ENCODE results near the gene NUDT16L1. TPM values are rescaled to one million over a fixed set of nuclear protein-coding genes. Genes with fewer than 3 reads are reported as not detected.

Gene NUDT16L1
- total RNA-seq, 1 donor from 2014 or later: 36.1 TPM

DNA sequence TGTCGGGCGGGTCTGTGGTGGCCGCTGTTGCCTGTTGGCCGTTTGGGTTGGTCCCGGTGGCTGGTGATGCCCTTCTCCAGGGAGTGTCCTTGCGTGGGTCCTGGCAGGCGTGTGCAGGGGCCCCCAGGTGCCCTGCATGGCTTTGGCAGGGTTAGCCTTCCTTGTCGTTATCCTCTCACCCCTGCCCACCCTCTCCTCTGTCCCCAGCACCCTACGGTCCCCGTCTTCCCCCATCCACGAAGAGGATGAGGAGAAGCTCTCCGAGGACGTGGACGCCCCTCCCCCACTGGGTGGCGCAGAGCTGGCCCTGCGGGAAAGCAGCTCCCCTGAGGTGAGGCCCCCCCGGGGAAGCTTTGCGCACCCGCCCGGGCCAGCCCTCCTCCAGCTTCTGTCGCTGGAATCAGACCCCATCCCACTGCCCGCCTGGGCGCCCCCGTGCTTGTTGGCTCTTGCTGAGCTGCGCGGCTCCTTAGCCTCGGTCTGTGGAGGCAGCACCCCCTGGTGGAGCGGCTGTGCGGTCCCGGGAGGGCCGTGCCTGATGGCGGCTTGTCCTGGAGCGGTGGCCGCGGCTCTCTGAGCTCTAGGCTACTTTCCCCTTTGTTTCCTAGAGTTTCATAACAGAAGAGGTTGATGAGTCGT lies 10.6 kb upstream of the NUDT16L1 start:
- intact Hi-C loops (cut with micrococcal nuclease): no loop called here
- peaks cover 20% of the 10 kb centered on the region for H3K36me3 Mint-ChIP-seq (ENCODE audit: low read depth)

DNA sequence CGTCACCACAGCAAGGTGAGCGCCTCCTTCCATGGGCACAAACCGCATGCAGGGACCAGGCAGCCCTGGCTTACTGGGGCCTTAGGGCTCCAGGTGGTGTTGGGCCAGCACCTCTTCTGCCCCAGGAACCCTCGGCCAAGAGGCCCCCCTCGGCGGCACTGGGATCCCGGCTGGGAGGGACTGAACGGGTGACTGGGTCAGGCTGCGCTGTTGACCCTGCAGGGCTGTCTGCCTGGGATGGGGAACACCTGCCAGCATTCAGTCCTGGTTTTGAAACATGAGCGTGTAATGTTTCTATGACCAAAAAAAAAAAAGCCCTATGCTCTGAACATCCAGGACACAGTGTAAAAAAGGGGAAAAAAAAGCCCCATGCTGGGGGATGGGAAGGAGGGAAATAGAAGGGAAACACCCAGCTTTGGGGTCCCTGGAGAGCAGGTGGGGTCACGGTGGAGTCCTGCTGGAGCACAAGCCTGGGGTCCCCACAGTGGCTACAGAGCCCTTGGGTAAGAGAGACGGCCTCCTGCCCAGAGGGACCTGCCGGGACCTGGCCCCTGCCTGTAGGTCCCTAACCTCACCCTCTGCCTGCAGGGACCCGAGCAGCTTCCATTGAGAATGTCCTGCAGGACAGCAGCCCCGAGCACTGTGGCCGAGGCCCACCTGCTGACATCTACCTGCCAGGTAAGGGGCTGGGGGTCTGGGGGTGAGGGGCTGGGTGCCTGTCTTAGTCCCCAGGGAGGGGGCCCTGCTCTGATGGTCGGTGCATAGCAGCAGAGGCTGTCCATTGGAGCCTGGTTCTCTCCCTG lies 9.9 kb upstream of the NUDT16L1 start:
- peaks cover under 1% of the 10 kb centered on the region for H3K4me1 Mint-ChIP-seq
- H3K36me3 Mint-ChIP-seq (ENCODE audit: low read depth): peaks cover 15% of the 10 kb centered on the region
- H3K27me3 Mint-ChIP-seq: no peaks in the 10 kb centered on the region
- peak overlapping the region; percentile 4 for H3K27ac Mint-ChIP-seq
- DNase-seq: no peak
- no peaks in the 10 kb centered on the region for H3K9me3 Mint-ChIP-seq
- intact Hi-C loops (cut with micrococcal nuclease): no loop called here
- H3K4me3 Mint-ChIP-seq: no peak overlapping the region

More for the DNA sequence above, 10.6 kb upstream of the NUDT16L1 start:
- H3K4me1 Mint-ChIP-seq: peaks cover 7% of the 10 kb centered on the region
- H3K27me3 Mint-ChIP-seq: no peaks in the 10 kb centered on the region
- DNase-seq: peak; percentile 79
- H3K9me3 Mint-ChIP-seq: no peaks in the 10 kb centered on the region
- no peak overlapping the region for H3K4me3 Mint-ChIP-seq
- H3K27ac Mint-ChIP-seq: peak overlapping the region; percentile 4

DNA sequence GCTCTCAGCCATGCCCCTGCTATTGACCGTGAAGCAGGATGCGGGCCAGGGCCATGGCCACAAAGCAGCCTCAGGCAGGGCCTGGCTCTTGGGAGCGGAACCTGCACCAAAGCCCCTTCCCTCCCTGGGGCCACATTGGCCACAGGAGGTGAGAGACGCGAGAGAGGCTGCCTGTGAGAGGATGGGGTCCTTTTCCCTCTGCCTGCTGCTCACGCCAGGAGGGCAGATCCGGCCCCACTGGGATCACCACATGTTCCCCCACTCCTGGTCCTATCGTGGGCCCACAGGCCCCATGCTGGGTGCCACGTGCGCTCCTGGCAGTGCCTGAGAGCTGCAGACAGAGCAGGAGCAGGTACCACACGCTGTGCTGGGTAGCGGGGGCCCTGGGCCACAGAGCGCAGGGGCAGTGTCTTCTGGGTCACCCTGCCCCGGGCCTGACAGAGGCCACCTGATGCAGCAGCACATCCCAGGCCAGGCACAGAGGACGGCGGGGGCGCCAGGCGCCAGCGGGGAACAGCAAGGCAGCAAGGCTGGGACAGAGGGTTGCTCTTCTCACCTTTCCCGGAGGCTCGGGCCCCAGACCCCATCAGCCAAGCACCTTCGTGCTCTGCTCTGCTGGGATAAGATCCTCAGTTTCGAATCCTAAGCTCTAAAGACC lies 9.2 kb upstream of the NUDT16L1 start:
- Mint-ChIP-seq H3K4me3 (no peak overlapping the region), H3K27me3 (no peaks in the 10 kb centered on the region), H3K27ac (no peak overlapping the region), H3K4me1 (no peaks in the 10 kb centered on the region), H3K36me3 (ENCODE audit: low read depth) (peaks cover 15% of the 10 kb centered on the region), H3K9me3 (no peaks in the 10 kb centered on the region)
- intact Hi-C loops (cut with micrococcal nuclease): no loop called here
- no peak for DNase-seq

DNA sequence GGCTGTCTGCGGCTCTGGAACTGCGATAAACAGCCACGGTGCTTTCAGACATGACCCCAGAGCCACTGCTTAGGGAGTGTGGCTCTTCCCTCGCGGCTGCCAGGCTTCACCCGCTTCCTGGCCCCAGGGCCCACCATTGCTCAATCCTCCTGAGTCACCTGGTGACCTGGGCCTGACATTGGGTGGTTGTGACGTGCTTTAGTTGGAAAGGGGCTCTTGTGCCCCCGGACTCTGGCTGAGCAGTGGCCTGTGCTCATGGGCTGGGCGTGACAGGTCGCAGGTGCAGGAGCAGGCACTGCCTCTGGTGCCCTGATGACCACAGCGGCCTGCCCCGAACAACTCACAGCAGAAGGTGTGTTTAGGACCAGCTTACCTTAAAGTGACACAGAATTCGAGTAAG lies 8.6 kb upstream of the NUDT16L1 start:
- no peaks in the 10 kb centered on the region for H3K27me3 Mint-ChIP-seq
- no peak overlapping the region for H3K27ac Mint-ChIP-seq
- intact Hi-C loops (cut with micrococcal nuclease): no loop called here
- H3K36me3 Mint-ChIP-seq (ENCODE audit: low read depth): peaks cover 15% of the 10 kb centered on the region
- no peaks in the 10 kb centered on the region for H3K9me3 Mint-ChIP-seq
- no peak overlapping the region for H3K4me3 Mint-ChIP-seq
- H3K4me1 Mint-ChIP-seq: no peaks in the 10 kb centered on the region
- no peak for DNase-seq

DNA sequence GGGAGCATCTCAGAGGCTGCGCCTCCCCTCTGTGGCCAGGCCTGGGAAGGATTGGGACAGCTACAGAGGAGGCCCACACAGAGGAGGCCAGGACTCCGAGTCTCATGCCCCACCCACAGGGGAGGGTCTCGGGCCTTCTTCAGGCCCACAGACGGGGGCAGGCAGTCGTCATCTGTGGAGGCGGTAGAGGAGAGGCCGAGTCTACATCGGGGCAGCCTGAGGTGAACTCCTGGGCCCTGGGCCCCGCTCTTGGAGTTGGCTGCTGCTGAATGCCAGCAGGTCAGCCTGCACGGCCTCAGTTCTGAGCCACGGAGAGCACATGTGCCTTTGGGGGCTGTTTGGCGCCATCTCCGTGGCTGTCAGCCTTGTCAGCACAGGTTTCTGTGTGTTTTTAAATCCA lies 8.1 kb upstream of the NUDT16L1 start:
- Mint-ChIP-seq H3K36me3 (ENCODE audit: low read depth) (peaks cover 14% of the 10 kb centered on the region), H3K9me3 (no peaks in the 10 kb centered on the region), H3K4me3 (no peak overlapping the region), H3K27ac (no peak overlapping the region), H3K4me1 (no peaks in the 10 kb centered on the region), H3K27me3 (no peaks in the 10 kb centered on the region)
- intact Hi-C loops (cut with micrococcal nuclease): no loop called here
- DNase-seq: no peak

DNA sequence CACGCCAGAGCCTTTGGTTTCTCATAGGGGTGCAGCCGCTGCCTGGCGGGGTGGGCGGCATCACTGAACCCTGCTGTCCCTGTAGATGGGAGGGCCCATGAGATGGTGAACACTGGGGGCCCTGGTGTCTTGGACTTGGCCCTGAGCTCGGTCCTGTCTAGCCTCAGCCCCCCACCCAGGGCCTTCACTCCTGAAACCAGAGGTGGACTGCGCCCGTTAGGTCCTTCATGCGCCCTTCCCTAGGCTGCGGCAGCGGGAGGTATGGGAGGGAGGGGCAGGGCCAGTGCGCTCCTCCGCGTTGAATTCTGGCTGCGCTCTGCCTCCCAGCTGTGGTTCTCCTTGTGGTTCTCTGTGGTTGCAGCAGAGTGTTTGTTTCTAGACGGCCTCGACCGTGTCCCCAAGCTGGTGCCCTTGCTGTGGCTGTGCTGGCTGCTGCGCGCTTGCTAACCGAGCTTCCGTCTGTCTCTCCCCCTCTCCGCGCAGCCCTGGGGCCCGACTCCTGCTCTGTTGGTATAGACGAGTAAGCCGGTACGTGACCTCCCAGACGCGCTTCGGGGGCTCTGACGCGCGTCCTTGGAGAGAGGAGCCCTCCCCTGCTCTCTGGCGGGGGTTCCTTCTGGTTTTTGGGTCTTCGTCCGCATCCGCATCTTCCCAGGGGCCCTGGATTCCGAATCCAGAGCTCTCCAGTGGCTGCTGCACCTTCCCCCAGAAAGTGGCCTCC lies 7.4 kb upstream of the NUDT16L1 start:
- intact Hi-C loops (cut with micrococcal nuclease): no loop called here
- Mint-ChIP-seq H3K4me3 (no peak overlapping the region), H3K4me1 (no peaks in the 10 kb centered on the region), H3K27me3 (no peaks in the 10 kb centered on the region), H3K9me3 (no peaks in the 10 kb centered on the region), H3K36me3 (ENCODE audit: low read depth) (peaks cover 16% of the 10 kb centered on the region), H3K27ac (no peak overlapping the region)
- no peak for DNase-seq

DNA sequence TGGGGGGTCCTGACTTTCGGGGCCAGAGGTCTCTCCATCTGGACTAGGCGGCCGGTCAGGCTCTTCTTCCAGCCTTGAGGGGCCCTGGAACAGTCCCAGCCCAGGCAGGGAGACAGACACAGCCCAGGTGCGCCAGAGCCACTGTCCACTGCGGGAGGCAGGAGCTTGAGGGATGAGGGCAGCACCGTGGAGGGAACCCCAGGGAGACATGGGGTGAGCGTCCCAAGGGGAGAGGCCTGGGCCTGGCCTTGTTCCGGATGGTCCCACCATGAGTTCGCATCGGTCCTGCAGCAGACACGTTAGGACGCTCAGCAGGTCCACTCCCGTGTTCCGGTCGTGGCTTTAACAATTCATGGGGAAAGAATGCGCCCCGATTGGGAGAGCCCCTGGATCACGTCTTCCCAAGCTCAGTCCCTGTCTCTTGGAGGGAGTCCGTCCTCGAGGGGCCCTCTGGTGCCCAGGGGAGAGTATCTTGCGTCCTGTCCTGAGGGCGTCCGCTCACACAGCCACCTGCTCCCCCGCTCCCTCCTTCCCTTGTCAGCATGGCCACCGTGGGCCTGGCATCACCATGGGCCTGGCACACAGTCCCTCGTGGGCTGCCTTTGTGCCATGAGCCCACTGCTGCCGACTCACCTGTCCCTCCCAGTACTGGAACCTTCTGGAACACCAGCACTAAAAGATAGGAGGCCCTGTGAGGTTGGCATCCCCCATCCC lies 6.7 kb upstream of the NUDT16L1 start:
- Mint-ChIP-seq H3K27ac (no peak overlapping the region), H3K9me3 (no peaks in the 10 kb centered on the region), H3K27me3 (no peaks in the 10 kb centered on the region), H3K36me3 (ENCODE audit: low read depth) (peaks cover 15% of the 10 kb centered on the region), H3K4me1 (peaks cover 3% of the 10 kb centered on the region), H3K4me3 (no peak overlapping the region)
- no peak for DNase-seq
- intact Hi-C loops (cut with micrococcal nuclease): no loop called here

DNA sequence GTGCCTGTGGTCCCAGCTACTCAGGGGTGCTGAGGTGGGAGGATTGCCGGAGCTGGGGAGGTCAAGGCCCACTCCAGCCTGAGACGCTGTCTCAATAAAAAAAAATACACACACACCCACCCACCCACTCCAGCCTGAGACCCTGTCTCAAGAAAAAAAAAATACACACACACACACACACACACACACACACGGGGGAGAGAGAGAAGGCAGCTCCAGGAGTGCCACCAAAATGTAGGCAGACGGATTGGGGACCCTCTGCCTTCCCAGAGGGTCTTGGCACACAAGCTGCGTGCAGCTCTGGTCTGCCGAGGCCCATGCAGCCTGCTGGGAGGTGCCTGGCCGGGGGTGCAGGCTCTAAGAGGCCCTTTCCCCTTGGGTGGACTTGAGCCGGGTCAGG lies 5.9 kb upstream of the NUDT16L1 start:
- intact Hi-C loops (cut with micrococcal nuclease): no loop called here
- Mint-ChIP-seq H3K27me3 (no peaks in the 10 kb centered on the region), H3K27ac (no peak overlapping the region), H3K9me3 (no peaks in the 10 kb centered on the region), H3K4me1 (peaks cover 5% of the 10 kb centered on the region), H3K36me3 (ENCODE audit: low read depth) (peaks cover 14% of the 10 kb centered on the region), H3K4me3 (no peak overlapping the region)
- DNase-seq: no peak

DNA sequence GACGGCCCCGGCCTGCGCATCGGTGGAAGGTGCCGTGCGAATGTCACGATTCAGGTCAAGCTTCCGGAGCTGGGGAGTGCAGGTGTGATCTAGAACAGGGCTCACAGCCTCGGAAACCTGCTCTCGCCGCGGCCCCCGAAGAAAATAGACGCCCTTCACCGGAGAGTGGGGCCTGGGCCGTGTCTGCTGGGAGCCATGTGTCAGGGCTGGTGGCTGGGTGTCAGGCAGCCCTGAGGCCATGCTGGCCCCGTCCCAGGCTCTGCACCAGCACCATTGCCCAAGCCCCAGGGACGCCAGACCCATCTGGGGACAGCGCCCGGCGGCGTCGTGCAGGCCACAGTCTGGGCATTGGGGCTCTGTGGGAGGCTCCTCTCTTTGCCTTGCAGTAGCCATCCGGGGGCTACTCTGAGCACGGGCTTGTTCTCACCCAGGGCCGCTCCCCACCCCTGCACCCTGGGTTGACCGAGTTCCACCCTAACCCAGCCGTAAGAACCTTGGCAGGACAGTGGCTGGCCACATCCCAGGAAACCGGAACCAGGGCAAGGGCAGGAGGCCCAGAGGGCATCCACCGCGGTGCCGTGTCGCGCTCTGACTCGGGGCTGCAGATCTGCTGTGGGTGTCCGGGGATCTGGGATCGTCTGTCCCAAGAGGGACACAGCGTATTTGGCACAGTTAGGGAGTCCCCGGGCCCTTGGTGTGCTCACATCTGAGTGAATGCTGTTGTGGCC lies 5.3 kb upstream of the NUDT16L1 start:
- DNase-seq: no peak
- H3K27me3 Mint-ChIP-seq: no peaks in the 10 kb centered on the region
- H3K9me3 Mint-ChIP-seq: no peaks in the 10 kb centered on the region
- H3K36me3 Mint-ChIP-seq (ENCODE audit: low read depth): peaks cover 13% of the 10 kb centered on the region
- intact Hi-C loops (cut with micrococcal nuclease): no loop called here
- no peak overlapping the region for H3K4me3 Mint-ChIP-seq
- no peak overlapping the region for H3K27ac Mint-ChIP-seq
- H3K4me1 Mint-ChIP-seq: peaks cover 5% of the 10 kb centered on the region

DNA sequence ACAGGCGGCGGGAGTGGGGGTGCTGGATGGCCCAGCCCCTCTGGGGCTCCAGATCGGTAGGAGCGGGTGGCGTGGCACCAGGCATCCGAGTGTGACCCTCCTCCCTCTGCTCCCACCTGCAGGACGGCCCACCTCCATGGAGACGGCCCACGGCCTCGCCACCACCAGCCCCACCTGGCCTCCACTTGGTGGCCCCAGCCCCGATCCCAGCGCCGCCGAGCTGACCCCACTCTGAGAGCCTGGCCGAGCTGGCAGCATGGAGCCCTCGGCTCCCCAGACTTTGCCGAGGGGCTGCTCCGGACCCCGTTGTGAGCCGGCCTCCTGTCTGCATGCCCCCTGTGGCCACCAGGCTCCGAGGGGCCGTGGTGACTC lies 4.7 kb upstream of the NUDT16L1 start:
- no peaks in the 10 kb centered on the region for H3K27me3 Mint-ChIP-seq
- DNase-seq: no peak
- intact Hi-C loops (cut with micrococcal nuclease): no loop called here
- peaks cover 12% of the 10 kb centered on the region for H3K36me3 Mint-ChIP-seq (ENCODE audit: low read depth)
- no peak overlapping the region for H3K27ac Mint-ChIP-seq
- no peaks in the 10 kb centered on the region for H3K9me3 Mint-ChIP-seq
- peaks cover 5% of the 10 kb centered on the region for H3K4me1 Mint-ChIP-seq
- no peak overlapping the region for H3K4me3 Mint-ChIP-seq

DNA sequence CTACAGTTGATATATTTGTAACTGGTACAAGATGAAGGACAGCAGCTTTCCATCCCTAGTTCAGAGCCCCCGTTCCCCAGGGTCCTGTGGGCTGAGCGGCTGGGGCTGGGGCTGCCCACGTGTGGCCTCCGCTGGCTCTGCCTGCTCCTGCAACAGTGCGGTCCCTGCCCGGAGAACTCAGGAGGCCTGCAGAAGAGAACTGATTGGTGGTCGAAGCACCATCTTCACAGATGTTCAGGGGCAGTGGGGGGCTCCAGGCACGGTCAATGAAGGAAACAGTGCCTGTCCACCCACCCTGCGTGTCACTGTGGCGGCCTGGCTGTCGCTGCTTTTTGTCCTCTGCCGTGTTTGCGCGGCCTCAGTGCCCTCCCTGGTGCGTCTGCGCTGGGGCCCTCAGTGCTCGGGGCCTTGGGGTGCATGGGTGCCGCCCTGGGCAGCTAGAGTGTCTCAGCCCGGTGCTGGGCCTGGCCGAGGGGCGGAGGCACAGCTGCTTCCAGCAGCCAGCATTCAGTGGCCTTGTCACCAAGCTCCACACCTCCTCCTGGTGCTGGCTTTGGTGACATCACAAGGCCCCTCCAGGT lies 4.2 kb upstream of the NUDT16L1 start:
- DNase-seq: no peak
- no peaks in the 10 kb centered on the region for H3K9me3 Mint-ChIP-seq
- no peaks in the 10 kb centered on the region for H3K27me3 Mint-ChIP-seq
- peaks cover 5% of the 10 kb centered on the region for H3K4me1 Mint-ChIP-seq
- H3K27ac Mint-ChIP-seq: no peak overlapping the region
- peaks cover 13% of the 10 kb centered on the region for H3K36me3 Mint-ChIP-seq (ENCODE audit: low read depth)
- H3K4me3 Mint-ChIP-seq: no peak overlapping the region
- intact Hi-C loops (cut with micrococcal nuclease): no loop called here

DNA sequence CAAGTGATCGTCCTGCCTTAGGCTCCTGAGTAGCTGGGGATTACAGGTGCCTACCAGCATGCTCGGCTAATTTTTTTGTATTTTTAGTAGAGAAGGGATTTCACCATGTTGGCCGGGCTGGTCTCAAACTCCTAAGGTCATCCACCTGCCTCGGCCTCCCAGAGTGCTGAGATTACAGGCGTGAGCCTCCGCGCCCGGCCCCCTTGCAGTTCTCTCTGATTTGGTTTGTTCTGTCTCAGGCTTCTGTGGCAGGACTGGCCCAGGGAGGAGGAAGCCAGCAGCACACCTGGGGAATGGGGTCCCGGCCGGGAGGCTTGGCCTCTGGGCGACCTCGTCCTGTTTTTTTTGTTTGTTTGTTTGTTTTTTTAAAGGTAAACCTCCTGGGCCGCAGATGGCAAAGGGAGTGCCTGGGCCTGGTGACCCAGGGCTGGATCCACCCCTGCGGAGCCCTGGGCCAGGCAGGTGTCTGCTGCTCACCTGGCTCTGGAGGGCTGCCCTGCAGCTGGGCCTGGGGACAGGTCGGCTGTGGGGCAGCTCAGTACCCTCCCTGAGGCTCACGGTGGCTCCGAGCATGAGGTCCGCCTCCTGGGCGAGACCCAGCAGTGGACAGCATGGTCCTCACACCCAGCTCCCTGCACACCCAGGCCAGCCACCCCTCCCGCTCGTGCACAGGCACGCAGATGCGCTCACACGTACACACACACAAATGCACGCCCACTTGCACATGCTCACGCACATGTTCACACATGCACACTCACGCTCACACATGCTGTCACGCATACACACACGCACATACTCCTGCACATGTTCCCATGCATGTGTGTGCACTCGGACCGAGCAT lies 3.3 kb upstream of the NUDT16L1 start:
- H3K36me3 Mint-ChIP-seq (ENCODE audit: low read depth): peaks cover 9% of the 10 kb centered on the region
- H3K4me3 Mint-ChIP-seq: no peak overlapping the region
- H3K27ac Mint-ChIP-seq: no peak overlapping the region
- H3K9me3 Mint-ChIP-seq: no peaks in the 10 kb centered on the region
- H3K4me1 Mint-ChIP-seq: peaks cover 5% of the 10 kb centered on the region
- DNase-seq: no peak
- H3K27me3 Mint-ChIP-seq: no peaks in the 10 kb centered on the region
- intact Hi-C loops (cut with micrococcal nuclease): no loop called here
